Activated naive CD8-positive, alpha-beta T cell treated with anti-CD3 and anti-CD28 coated beads, Interleukin-2, amount 50 U/mL, for 24 hours (primary cell): ENCODE results near the gene BPTF.
"Not testable (repeated sequence)": the region's sequence is repeated elsewhere in the genome, so short reads cannot be mapped to it uniquely, and the experiment has no call there.

Experiments used
- ATAC-seq: fragments of 150-1000 bp; cut with Tn5 transposase; one replicate; pipeline ENCODE4 v1.10.0; 2021
- DNase-seq: peaks from one replicate; pipeline ENCODE4 v3.0.0; 2021
- H3K27ac Mint-ChIP-seq: one replicate; pipeline ENCODE4 v1.8.0; 2021; ENCODE audit warnings: mild to moderate bottlenecking, mixed read lengths
- H3K27me3 Mint-ChIP-seq: one replicate; pipeline ENCODE4 v1.8.0; 2021; ENCODE audit warnings: mixed read lengths
- H3K36me3 Mint-ChIP-seq: one replicate; pipeline ENCODE4 v1.8.0; 2021; ENCODE audit warnings: low read depth, mixed read lengths
- H3K4me1 Mint-ChIP-seq: one replicate; pipeline ENCODE4 v1.8.0; 2021; ENCODE audit warnings: mixed read lengths
- H3K4me3 Mint-ChIP-seq: one replicate; pipeline ENCODE4 v1.8.0; 2021; ENCODE audit warnings: mild to moderate bottlenecking, moderate library complexity, mixed read lengths
- H3K9me3 Mint-ChIP-seq: one replicate; pipeline ENCODE4 v1.8.0; 2021; ENCODE audit warnings: mixed read lengths

The BPTF gene

GRCh38 chr17:67848846-67849245 is 23.5 kb downstream of the BPTF start:
- H3K4me3 Mint-ChIP-seq, H3K9me3 Mint-ChIP-seq, H3K27me3 Mint-ChIP-seq, DNase-seq, H3K36me3 Mint-ChIP-seq, ATAC-seq: not testable (repeated sequence)
- Mint-ChIP-seq H3K4me1 (peaks cover 48% of the 10 kb centered on the region), H3K27ac (peak overlapping the region; percentile 16)

- no peaks in the 10 kb centered on the region for H3K9me3 Mint-ChIP-seq
- H3K4me3 Mint-ChIP-seq, result no peak overlapping the region
- no peaks in the 10 kb centered on the region for H3K27me3 Mint-ChIP-seq
- DNase-seq, result no peak
- peak overlapping the region; percentile 43 for H3K27ac Mint-ChIP-seq
- ATAC-seq, result no peak
- peaks cover 17% of the 10 kb centered on the region for H3K36me3 Mint-ChIP-seq
- H3K4me1 Mint-ChIP-seq, result peaks cover 59% of the 10 kb centered on the region
These were observed 25.8 kb downstream of the BPTF start for GRCh38 chr17:67850991-67851631.

GRCh38 chr17:67853703-67854102 is 28.4 kb downstream of the BPTF start:
- ATAC-seq (no peak), DNase-seq (no peak)
- Mint-ChIP-seq H3K36me3 (peaks cover 28% of the 10 kb centered on the region), H3K27me3 (no peaks in the 10 kb centered on the region), H3K27ac (no peak overlapping the region), H3K4me3 (no peak overlapping the region), H3K4me1 (peaks cover 66% of the 10 kb centered on the region), H3K9me3 (no peaks in the 10 kb centered on the region)

GRCh38 chr17:67854378-67854777 is 29.1 kb downstream of the BPTF start:
- no peak for ATAC-seq
- DNase-seq, result no peak
- peaks cover 63% of the 10 kb centered on the region for H3K4me1 Mint-ChIP-seq
- no peak overlapping the region for H3K27ac Mint-ChIP-seq
- H3K27me3 Mint-ChIP-seq, result no peaks in the 10 kb centered on the region
- H3K9me3 Mint-ChIP-seq, result no peaks in the 10 kb centered on the region
- peaks cover 27% of the 10 kb centered on the region for H3K36me3 Mint-ChIP-seq
- H3K4me3 Mint-ChIP-seq, result no peak overlapping the region

GRCh38 chr17:67855504-67856324 is 30.4 kb downstream of the BPTF start:
- DNase-seq (no peak), ATAC-seq (peak; percentile 71)
- H3K27ac Mint-ChIP-seq, result peak overlapping the region; percentile 68
- H3K27me3 Mint-ChIP-seq, result no peaks in the 10 kb centered on the region
- peaks cover 71% of the 10 kb centered on the region for H3K4me1 Mint-ChIP-seq
- H3K9me3 Mint-ChIP-seq, result no peaks in the 10 kb centered on the region
- peaks cover 22% of the 10 kb centered on the region for H3K36me3 Mint-ChIP-seq
- H3K4me3 Mint-ChIP-seq, result peak overlapping the region; percentile 54

GRCh38 chr17:67856402-67856801 is 31.1 kb downstream of the BPTF start:
- not testable (repeated sequence) for H3K9me3 Mint-ChIP-seq, DNase-seq, H3K27me3 Mint-ChIP-seq
- peak overlapping the region; percentile 68 for H3K27ac Mint-ChIP-seq
- peaks cover 71% of the 10 kb centered on the region for H3K4me1 Mint-ChIP-seq
- peak overlapping the region; percentile 54 for H3K4me3 Mint-ChIP-seq
- peaks cover 26% of the 10 kb centered on the region for H3K36me3 Mint-ChIP-seq
- ATAC-seq, result peak; percentile 45

GRCh38 chr17:67862614-67863217 is 37.4 kb downstream of the BPTF start:
- Mint-ChIP-seq H3K27me3 (no peaks in the 10 kb centered on the region), H3K4me1 (peaks cover 71% of the 10 kb centered on the region), H3K9me3 (no peaks in the 10 kb centered on the region), H3K27ac (no peak overlapping the region), H3K36me3 (peaks cover 22% of the 10 kb centered on the region), H3K4me3 (no peak overlapping the region)
- ATAC-seq, result no peak
- no peak for DNase-seq

GRCh38 chr17:67863624-67864247 is 38.4 kb downstream of the BPTF start:
- DNase-seq (no peak), ATAC-seq (peak; percentile 67)
- Mint-ChIP-seq H3K4me1 (peaks cover 66% of the 10 kb centered on the region), H3K9me3 (no peaks in the 10 kb centered on the region), H3K4me3 (no peak overlapping the region), H3K27ac (peak overlapping the region; percentile 81), H3K27me3 (no peaks in the 10 kb centered on the region), H3K36me3 (peaks cover 21% of the 10 kb centered on the region)

GRCh38 chr17:67865438-67865837 is 40.1 kb downstream of the BPTF start:
- Mint-ChIP-seq H3K4me3 (no peak overlapping the region), H3K27me3 (no peaks in the 10 kb centered on the region), H3K27ac (peak overlapping the region; percentile 23), H3K36me3 (peaks cover 24% of the 10 kb centered on the region), H3K4me1 (peaks cover 53% of the 10 kb centered on the region), H3K9me3 (no peaks in the 10 kb centered on the region)
- ATAC-seq, result no peak
- no peak for DNase-seq

GRCh38 chr17:67867591-67867990 is 42.3 kb downstream of the BPTF start:
- DNase-seq (no peak), ATAC-seq (peak; percentile 84)
- Mint-ChIP-seq H3K9me3 (no peaks in the 10 kb centered on the region), H3K27me3 (no peaks in the 10 kb centered on the region), H3K4me1 (peaks cover 41% of the 10 kb centered on the region), H3K4me3 (peak overlapping the region; percentile 4), H3K36me3 (peaks cover 20% of the 10 kb centered on the region), H3K27ac (peak overlapping the region; percentile 65)

- no peak overlapping the region for H3K27ac Mint-ChIP-seq
- ATAC-seq, result no peak
- no peaks in the 10 kb centered on the region for H3K27me3 Mint-ChIP-seq
- DNase-seq, result no peak
- H3K9me3 Mint-ChIP-seq, result no peaks in the 10 kb centered on the region
- no peak overlapping the region for H3K4me3 Mint-ChIP-seq
- H3K4me1 Mint-ChIP-seq, result peaks cover 35% of the 10 kb centered on the region
- peaks cover 19% of the 10 kb centered on the region for H3K36me3 Mint-ChIP-seq
These were observed 42.9 kb downstream of the BPTF start for GRCh38 chr17:67868176-67868575.

GRCh38 chr17:67879662-67880061 is 54.4 kb downstream of the BPTF start:
- no peaks in the 10 kb centered on the region for H3K9me3 Mint-ChIP-seq
- no peak overlapping the region for H3K27ac Mint-ChIP-seq
- no peak for ATAC-seq
- no peak overlapping the region for H3K4me3 Mint-ChIP-seq
- no peak for DNase-seq
- no peaks in the 10 kb centered on the region for H3K4me1 Mint-ChIP-seq
- no peaks in the 10 kb centered on the region for H3K27me3 Mint-ChIP-seq
- peaks cover 8% of the 10 kb centered on the region for H3K36me3 Mint-ChIP-seq

GRCh38 chr17:67881083-67881482 is 55.8 kb downstream of the BPTF start:
- Mint-ChIP-seq H3K4me1 (no peaks in the 10 kb centered on the region), H3K27me3 (no peaks in the 10 kb centered on the region), H3K4me3 (no peak overlapping the region), H3K27ac (no peak overlapping the region), H3K9me3 (no peaks in the 10 kb centered on the region), H3K36me3 (peaks cover 11% of the 10 kb centered on the region)
- no peak for DNase-seq
- ATAC-seq, result no peak

GRCh38 chr17:67884741-67885140 is 59.4 kb downstream of the BPTF start:
- no peaks in the 10 kb centered on the region for H3K27me3 Mint-ChIP-seq
- no peak overlapping the region for H3K4me3 Mint-ChIP-seq
- H3K27ac Mint-ChIP-seq, result no peak overlapping the region
- no peaks in the 10 kb centered on the region for H3K9me3 Mint-ChIP-seq
- peaks cover 20% of the 10 kb centered on the region for H3K36me3 Mint-ChIP-seq
- H3K4me1 Mint-ChIP-seq, result no peaks in the 10 kb centered on the region
- DNase-seq (no peak), ATAC-seq (no peak)
